HPDE6-E6E7 (cell line): ENCODE data around the gene CYB5D1.
A peak's percentile ranks its signal among the peaks of the same experiment; 100 is the strongest.

ENCODE experiments used
- DNase-seq: peaks from one replicate; pipeline ENCODE4 v3.0.0; 2011; ENCODE audit warnings: missing footprints; ENCODE audit errors: extremely low spot score

Gene CYB5D1

GRCh38 chr17:7885367-7886226 lies 27.8 kb downstream of the CYB5D1 start:
- no peak for DNase-seq

- DNase-seq: peak; percentile 20
Observed at GRCh38 chr17:7886227-7887037, 28.6 kb downstream of the CYB5D1 start.

DNA sequence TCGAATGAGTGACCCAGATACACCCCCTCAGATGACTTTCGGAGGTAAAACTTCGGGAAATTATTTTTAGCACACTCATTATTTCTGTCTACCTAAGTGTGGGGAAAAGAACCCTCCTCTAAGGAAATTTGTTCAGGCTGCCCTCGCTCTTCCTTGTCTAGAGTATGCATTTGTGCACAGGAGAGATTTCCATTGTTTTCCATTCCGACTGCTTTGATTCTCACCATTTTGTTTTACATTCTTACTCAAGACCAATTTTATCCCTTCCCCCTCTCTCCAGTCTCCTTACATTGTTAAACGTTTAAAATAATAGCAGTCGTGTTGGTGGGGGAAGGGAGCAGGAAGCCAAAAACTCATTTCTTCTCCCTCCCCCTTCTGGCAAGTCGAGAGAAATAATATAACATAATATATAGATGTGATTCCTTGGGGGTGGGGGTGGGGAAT lies 29.3 kb downstream of the CYB5D1 start:
- no peak for DNase-seq

GRCh38 chr17:7887482-7888183 lies 29.8 kb downstream of the CYB5D1 start:
- DNase-seq: peak; percentile 79

DNA sequence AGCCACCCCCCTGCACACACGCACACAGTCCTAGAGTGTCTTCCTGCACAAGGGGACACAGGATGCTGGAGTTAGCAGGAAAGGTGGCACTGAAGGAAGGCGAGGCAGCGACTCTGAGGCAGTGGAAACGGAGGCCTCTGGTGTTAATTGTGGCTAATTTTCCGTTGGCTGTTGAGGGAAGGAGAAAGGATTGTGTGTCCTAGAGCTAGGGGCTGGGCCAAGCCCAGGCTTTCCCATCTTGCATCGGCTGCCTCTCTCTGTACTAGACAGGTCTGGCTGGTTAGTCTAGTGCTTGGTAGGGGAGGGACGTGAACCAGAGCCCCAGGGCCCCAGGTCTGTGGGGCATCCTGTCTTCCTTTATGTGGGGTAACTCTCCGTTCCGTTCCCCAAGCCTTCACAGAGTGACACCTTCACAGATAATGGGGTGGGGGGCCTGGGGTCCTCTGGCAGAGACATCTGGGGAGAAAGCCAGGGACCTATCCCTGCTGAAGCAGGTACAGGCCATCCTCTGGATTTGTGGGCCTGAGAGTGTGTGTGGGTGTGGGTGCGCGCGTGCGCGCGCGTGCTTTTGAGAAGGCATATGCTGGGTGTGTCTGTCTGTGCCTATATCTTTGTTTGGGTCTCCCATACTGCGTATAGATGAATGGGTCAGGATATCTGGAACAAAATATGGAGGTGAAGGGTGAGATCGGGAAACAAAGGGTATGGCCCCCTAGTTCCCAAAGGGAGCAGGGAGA lies 30.5 kb downstream of the CYB5D1 start, which contains the start of gene CHD3:
CHD3 (plus strand) TSS at position 606 of the 737 bp plus-strand sequence. CDS start 212 bp downstream, outside the sequence.
- peak; percentile 78 for DNase-seq

- DNase-seq: peak; percentile 69
Observed at GRCh38 chr17:7889166-7889955, 31.6 kb downstream of the CYB5D1 start.

DNA sequence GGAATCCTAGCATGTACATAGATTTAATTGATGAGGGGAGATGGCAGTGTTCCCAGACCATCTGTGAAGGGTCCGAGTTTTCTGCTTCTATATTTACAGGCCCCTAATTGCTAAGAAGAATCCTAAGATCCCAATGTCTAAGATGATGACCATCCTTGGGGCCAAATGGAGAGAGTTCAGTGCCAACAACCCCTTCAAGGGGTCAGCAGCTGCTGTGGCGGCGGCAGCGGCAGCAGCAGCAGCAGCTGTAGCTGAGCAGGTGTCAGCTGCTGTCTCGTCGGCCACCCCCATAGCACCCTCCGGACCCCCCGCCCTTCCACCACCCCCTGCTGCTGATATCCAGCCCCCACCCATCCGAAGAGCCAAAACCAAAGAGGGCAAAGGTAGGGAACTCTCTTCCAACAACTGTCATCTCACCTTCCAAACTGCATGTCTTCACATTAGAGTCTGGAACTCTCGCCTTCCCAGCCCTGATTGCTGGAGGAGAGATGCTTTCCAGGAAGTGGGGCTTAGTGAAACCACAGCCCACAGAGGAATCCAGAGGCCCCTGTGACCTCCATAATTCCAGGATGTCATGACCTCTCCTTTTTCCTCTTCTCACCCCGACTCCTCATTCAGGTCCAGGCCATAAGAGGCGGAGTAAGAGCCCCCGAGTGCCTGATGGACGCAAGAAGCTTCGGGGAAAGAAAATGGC lies 35.5 kb downstream of the CYB5D1 start:
- DNase-seq: no peak

- DNase-seq: no peak
Observed at GRCh38 chr17:7894226-7894625, 36.4 kb downstream of the CYB5D1 start.

- no peak for DNase-seq
Observed at GRCh38 chr17:7894866-7895265, 37.1 kb downstream of the CYB5D1 start.

GRCh38 chr17:7897090-7897489 lies 39.3 kb downstream of the CYB5D1 start:
- no peak for DNase-seq

- DNase-seq: no peak
Observed at GRCh38 chr17:7897773-7898172, 40.0 kb downstream of the CYB5D1 start.

DNA sequence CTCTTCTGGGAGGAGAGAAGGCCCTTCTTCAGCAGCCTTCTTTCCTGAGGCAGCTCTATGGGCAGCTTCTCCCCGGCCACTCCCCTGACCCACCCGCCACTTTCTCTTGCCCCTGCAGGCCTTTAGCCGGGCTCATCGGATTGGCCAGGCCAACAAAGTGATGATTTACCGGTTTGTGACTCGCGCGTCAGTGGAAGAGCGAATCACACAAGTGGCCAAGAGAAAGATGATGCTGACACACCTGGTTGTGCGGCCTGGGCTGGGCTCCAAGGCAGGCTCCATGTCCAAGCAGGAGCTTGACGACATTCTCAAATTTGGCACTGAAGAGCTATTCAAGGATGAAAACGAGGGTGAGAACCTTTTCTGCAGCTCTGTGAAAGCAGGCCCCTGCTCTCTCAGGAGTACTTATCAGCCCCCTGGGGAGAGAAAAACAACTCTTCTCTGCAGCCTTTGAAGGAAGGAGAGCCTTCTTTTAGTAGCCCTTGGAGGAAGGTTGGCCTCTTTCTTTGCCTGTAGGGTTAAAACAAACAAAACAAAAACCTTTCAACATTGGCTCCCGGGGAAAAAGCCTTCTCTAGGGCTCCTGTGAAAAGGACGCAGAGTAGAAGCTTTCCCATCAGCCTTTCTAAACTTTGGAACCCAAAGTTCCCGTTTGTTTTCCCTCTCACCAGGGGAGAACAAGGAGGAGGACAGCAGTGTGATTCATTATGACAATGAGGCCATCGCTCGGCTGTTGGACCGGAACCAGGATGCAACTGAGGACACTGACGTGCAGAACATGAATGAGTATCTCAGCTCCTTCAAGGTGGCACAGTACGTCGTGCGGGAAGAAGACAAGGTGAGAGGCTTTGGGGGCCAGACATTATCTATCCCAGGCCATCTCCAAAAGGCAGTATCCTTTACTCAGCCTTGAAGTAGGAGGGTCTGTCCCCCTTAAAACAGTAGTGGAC lies 45.6 kb downstream of the CYB5D1 start:
- no peak for DNase-seq

- no peak for DNase-seq
Observed at GRCh38 chr17:7909089-7909488, 51.3 kb downstream of the CYB5D1 start.

GRCh38 chr17:7910281-7910680 lies 52.5 kb downstream of the CYB5D1 start:
- DNase-seq: no peak

GRCh38 chr17:7910711-7911110 lies 52.9 kb downstream of the CYB5D1 start:
- no peak for DNase-seq

DNA sequence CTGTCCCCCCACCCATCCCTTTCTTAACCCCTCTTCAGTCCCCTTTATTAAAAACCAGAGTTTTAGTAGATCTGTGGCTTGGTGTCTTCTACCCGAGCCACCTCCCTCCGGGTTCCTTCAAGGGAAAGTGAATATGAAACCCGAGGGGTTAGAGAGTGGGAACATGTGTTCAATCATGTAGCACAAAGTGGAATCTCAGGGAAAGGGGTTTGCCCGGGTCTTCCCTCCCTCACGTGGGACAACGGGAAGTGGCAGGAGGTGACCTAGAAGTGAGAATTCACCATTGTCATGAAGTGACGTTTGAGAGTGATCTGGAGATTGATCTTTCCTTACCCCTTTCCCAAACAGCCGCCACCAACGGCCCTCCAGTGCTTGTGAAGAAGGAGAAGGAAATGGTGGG lies 53.3 kb downstream of the CYB5D1 start:
- DNase-seq: no peak
